ENCODE measurements around the gene SPPL2C.

Gene SPPL2C, protein sequence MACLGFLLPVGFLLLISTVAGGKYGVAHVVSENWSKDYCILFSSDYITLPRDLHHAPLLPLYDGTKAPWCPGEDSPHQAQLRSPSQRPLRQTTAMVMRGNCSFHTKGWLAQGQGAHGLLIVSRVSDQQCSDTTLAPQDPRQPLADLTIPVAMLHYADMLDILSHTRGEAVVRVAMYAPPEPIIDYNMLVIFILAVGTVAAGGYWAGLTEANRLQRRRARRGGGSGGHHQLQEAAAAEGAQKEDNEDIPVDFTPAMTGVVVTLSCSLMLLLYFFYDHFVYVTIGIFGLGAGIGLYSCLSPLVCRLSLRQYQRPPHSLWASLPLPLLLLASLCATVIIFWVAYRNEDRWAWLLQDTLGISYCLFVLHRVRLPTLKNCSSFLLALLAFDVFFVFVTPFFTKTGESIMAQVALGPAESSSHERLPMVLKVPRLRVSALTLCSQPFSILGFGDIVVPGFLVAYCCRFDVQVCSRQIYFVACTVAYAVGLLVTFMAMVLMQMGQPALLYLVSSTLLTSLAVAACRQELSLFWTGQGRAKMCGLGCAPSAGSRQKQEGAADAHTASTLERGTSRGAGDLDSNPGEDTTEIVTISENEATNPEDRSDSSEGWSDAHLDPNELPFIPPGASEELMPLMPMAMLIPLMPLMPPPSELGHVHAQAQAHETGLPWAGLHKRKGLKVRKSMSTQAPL

DNA sequence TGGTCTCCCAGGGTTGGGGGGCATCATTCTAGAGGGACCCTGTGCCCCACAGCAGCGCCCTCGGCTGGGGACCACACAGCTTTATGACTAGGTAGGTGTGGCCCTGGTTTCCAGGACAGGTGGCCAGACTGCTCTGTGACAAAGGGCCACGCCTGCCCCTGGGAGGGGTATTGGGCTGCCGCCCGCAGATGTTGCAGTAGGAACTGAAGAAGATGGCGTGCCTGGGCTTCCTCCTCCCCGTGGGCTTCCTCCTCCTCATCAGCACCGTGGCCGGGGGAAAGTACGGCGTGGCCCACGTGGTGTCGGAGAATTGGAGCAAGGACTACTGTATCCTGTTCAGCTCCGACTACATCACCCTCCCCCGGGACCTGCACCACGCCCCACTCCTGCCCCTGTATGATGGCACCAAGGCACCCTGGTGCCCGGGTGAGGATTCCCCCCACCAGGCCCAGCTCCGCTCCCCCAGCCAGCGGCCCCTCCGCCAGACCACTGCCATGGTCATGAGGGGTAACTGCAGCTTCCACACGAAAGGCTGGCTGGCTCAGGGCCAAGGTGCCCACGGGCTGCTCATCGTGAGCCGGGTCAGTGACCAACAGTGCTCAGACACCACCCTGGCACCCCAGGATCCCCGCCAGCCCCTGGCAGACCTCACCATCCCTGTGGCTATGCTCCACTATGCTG, at the start of gene SPPL2C:
Gene SPPL2C (plus strand): TSS at position 187 of the 681 bp plus-strand sequence. CDS start 26 bp downstream, at position 213.
- no peak for DNase-seq (ENCODE audit: low read depth)

DNA sequence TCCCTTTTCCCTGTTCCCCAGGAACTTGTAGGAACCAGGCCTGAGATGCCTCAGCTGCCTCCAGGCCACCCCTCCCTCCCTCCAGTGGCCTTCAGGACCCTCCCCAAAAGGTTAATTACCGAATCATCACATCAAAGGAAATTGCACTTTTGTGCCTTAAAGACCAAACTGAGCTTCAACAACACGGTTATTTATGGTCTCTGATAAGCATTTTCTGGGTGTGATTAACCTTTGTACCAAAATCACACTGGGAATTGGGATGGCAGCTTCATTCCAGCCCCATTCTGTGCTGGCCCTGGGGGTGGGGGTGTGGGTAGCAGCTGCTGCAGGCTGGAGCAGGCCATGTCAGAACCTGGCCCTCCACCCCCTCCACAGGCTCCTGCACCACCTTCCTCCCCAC, 43.9 kb upstream of the SPPL2C start:
- no peak for DNase-seq (ENCODE audit: low read depth)

DNA sequence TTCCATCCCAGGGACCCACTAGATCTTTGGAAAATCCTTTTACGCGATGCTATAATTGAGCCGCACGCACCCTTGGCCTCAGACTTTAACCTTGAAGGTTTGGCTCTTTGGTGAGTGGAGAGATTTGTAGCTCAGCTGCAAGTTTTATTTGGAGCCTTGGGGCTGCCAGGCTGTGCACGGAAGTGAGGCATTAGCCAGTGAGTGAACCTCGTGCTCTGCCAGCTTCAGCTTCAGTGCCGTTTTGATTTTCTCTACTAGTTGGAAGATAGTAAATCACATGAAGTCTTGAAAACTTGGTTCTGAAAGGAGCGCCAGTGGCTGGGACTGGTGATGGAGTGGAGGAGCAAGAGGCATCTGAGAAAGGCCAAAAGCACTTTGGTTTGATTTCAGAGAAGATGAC, 43.3 kb upstream of the SPPL2C start:
- no peak for DNase-seq (ENCODE audit: low read depth)

DNA sequence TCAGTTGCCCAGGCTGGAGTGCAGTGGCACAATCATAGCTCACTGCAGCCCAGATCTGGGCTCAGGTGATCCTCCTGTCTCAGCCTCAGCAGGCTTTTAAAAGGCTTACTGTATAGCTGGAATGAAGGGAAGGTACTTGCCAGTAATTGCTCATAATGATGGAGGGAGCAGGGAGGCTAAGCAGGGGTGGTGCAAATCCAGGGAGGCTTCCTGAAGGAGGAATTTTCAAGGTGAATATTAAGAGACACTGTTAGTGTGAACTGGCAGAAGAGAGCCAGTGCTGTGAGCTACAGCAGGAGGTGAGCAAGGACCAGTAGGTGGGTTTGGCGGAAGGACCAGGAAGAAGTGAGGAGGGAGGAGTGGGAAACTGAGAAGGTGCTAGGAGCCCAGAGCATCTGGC, 35.8 kb upstream of the SPPL2C start:
- no peak for DNase-seq (ENCODE audit: low read depth)

DNA sequence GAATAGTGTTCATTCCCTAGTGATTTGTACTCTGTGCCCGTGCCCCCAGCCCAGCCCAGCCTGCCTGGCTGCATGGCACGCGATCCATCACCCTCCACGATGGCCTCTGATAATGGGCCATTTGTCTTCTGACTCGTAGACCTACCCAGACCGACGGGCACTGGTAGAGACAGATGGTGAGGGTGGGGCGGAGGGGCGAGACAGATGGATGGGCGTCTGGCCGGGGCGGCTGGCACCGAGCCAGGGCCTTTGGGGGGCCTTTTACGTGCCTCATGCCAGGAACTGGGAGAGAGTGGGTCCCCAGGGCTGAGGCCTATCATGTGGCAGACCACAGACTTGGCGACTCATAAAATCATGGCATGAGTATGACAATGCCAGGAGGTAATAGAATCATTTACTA, 35.2 kb upstream of the SPPL2C start:
- no peak for DNase-seq (ENCODE audit: low read depth)

DNA sequence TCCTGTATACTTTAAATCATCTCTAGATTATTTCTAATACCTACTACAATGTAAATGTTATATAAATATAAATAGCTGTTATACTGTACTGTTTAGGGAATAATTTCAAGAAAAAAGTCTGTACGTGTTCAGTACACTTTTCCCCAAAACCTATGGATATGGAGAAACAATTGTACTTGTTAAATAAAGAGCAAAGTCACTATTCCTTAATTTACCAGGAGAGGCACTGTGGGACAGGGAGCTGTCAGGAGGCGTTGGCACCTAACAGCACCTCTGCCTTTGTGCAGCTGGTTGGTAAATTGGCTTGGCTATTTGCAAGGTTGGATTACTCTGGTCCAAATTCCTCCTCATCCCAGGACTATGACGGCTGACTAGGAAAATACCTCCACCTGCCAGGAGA, 32.6 kb upstream of the SPPL2C start:
- DNase-seq (ENCODE audit: low read depth), result no peak

DNA sequence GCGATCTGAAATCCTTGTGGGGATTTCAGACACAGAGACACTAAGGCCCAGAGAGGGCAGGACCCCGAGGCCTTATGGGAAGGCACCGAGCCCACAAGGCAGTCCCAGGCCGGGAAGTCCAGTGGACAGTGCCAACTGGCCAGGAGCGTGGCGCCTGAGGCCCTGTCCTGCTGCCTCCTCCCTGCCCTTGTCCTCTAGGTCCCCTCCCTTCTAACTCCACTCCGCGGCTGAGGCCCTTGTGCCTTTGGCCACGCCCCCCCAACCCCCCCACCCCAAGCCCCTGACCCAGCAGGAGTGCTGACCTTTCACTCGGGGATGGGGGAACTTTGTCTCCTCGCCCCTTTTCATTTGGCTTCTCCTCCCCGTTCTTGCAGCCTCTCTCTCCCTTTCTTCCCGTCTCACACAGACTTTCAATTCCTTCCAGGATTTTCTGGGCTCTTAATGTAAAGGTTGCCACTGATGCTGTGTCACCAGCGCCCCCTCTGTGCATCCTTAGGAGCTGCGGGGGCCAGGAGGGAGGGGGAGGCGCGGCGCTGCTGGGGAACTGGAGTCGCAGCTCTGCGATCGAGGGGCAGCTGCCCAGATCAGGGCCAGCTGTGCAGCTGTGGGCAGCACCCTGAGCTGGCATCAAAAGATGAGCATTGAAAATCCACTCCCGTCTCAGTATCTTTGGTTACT, 31.5 kb upstream of the SPPL2C start:
- no peak for DNase-seq (ENCODE audit: low read depth)

DNA sequence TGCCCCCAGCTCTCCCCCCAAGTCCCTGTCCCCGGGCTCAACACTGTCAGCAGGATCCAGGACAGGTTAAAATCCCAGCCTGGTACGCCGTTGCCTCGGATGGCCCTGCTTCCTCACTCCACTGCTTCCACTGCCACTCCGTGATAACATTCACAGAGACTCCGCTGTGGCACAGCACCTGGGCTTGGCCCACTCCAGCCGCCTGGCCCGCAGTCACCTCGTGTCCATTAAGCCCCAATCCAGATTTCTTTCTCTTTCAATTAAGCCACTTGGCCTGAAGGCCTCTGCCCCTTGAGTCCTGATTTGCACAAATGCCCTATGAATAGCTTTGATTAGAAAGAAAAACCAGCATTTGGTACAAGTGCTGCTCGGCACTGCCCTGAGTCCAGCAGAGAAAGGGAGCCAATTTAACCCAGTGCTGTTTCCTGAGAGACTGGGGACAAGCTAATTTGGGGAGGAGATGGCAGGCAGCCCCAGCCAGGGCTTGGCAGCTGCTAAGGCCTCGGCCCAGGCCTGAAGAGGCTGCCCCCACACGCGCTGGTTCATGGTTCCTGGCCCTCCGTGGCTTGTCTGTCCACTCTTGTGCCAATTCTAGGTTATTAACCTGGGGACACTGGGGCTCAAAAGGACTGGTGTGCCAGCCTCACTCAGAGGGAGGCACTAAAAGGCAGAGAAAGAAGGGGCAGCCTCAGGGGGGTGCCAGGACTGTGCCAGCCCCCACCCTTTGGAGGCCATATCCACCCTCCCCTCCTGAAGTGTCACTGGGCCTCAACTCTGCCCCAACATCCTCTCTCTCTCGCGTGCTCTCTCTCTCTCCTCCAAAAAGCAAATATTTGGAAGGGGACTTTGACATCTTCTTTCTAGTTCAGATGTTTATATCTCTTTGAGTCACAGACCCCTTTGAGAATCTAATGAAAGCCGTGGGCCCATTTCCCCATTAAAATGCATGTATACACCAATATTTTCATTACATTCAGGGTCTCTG, 29.8 kb upstream of the SPPL2C start:
- DNase-seq (ENCODE audit: low read depth), result no peak

DNA sequence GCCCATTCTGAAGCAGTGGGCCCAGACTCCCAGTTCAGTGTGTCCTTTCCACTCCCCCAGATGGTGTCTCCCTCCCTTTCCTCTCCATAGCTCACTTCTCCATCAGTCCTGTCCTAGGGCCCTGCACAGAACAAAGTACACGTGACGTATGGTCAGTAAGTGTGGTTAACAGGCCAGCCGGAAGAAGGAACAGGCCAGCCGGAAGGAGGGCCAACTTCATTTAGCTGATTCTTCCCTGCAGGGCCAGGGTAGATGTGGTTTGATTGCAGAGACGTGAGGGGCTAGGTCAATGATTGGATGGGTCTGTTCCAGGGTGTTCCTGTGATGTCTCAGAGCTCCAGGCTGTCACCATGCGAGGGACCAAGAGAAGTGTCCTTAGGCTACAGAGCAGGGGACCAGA, 28.9 kb upstream of the SPPL2C start:
- no peak for DNase-seq (ENCODE audit: low read depth)

DNA sequence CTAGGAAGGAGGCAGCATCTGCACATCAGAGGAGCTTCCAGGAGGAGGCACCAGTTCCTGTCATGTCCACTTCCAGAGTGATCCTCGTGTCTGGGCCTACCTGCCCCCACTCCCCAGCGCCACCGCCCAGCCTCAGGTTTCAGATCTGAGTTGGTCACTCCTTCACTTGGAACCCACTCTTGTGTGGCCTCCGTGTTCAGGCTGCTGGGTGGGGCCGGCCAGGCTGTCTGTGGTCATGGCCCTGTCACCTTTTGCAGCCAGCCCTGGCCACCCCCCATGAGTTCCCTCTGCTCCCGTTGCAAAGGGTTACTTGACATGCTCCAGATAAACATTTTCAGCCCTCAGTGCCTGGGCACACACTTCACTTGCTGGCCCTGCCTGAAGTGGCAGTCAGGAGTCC, 26.6 kb upstream of the SPPL2C start:
- DNase-seq (ENCODE audit: low read depth), result no peak

DNA sequence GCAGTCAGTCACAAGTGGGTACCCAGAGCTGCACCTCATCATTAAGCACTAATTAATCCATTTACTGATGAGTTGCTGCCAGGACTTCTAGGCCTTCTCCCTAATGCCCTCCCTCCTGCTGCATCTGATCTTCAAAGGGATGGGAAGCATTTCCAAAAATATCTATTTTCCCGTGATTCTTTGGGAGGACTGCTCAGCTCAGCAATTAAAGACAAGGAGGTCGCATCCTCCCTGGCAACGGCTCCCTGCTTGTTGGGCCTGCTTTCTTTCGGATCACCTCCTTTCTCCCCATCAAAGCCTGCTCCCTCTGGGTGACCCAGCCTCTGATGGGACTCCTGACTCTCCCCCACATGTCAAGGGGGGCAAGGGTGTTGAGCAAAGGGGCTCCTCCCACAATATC, 26.0 kb upstream of the SPPL2C start:
- DNase-seq (ENCODE audit: low read depth), result no peak

DNA sequence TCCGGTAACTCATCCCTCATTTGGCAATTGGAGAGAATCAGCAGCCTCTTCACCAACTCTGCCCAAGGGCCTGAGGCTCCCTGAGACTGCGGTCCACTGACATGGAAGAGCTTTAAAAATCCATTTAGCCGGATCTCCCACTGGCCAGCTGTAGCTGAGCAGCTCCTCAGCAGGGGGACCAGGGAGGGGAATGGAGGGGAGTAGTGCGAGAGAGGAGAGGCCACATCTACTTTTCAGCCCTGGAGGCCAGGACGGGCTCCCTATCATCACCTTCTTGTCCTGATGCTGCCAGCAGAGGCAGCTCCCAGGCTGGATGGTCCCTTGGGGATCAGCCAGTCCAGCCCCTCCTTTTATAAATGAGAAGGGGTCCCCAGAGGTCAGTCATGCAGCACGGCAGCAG, 25.0 kb upstream of the SPPL2C start:
- DNase-seq (ENCODE audit: low read depth), result no peak

DNA sequence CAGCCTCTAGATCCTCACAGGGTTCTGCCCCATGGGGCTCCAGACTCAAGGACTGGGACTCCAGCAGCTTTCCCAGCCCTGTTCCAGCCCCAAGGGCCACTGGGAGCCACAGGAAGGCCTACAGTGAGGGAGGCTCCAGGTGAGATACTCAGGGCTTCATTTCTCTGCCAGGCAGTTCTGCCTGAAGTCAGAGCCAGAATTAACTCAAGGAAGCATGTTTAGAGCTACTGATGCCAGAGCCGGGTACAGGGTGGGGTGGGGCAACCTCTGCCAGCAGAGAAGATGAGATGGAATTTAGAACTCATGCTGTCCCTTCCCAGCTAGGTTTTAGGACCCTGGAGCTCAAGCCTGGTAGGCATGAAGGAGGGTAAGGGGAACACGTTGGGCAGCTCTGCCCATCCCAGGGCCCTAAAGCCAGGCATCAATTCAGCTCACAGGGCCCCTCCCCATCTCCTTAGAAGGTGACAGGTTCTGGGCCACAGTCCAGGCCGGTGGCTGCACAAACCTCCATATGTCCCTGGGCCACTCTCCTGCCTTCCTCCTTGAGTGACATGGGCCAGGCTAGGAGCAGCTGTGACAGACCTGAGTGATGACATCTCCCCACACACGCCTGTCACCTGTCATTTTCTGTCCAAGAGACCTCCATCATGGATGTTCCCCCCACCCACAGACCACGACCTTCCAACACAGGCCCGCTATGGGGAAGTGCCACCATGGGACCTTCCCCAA, 24.5 kb upstream of the SPPL2C start:
- no peak for DNase-seq (ENCODE audit: low read depth)

DNA sequence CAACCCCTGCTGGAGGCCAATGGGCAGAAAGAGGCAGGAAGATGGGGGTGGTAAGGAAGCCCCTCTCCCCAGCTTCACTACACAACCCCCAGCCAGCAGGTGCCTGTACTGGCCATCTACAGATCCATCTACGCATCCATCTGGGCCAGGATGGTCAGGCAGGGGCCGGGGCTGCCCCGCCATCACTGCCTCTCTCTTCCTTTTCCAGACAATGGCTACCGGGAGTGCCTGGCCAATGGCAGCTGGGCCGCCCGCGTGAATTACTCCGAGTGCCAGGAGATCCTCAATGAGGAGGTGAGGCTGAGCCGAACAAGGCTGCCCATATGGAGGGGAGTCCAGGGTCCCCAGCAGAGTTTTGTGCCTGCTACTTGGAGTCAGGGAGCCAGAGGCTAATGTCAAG, 23.5 kb upstream of the SPPL2C start:
- no peak for DNase-seq (ENCODE audit: low read depth)

DNA sequence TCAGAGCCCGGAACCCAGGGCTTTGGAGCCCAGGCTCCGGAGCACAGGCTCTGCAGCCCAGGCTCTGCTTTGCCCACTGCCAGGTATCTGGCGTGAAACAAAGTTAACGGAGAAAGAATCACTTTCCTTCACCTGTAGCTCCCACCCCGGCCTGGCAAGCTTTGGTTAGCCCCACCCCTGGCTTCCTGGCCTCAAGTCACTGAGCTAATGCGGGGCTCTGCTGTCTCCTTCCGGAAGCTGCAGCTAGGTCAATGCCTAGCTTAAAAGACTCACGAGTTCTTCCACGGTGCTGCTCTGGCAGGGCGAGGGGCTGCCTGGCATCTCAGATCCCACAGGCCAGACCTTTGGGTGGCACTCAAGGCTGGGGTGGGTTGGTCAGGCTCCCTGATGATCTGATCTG, 21.1 kb upstream of the SPPL2C start:
- DNase-seq (ENCODE audit: low read depth), result no peak

DNA sequence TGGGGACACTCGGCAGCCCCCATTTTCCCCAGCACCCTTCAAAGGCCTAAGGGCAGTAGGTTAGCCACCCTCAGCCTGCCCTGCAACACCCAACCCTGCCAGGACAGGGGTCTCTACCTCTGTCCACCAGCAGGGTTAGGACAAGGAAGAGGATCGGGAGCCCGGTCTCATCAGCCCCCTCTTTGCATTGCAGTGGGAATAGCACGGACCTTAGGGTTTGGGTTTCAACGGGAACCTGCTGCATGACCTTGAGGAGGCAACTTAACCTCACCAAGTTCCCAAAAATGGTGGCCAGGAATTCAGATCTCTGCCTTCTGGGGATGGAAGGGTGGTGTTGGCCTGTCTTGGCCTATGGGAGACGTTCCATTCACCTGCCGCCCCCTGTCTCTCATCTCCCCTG, 20.2 kb upstream of the SPPL2C start:
- DNase-seq (ENCODE audit: low read depth), result no peak

DNA sequence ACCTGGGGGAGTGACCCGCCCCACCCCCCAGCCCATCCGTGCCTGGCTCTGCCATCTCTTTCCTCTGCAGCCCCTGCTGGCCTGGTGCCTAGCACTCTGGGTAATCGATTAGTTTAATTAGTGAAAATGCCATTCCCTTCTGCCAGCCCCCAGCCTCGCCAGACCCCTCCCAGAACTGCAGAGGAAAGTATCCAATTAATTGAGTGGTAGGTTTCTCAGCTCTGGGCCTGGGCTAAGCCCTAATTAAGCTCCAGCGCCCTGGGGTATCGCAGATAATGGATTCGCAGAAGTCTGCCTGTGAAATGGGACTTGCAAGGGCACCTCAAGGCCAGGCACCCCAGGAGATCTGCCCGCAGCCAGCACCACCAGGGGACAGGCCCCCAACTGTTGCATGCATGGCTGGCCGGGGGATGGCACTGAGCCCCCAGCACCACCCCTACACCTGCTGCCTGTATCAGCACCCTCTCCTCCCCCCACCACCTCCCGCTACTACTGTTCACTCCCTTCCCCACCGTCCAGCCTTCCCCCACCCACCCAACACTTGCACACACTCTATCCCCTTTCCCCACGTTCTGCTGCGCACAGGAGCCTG, 19.7 kb upstream of the SPPL2C start:
- DNase-seq (ENCODE audit: low read depth), result no peak

DNA sequence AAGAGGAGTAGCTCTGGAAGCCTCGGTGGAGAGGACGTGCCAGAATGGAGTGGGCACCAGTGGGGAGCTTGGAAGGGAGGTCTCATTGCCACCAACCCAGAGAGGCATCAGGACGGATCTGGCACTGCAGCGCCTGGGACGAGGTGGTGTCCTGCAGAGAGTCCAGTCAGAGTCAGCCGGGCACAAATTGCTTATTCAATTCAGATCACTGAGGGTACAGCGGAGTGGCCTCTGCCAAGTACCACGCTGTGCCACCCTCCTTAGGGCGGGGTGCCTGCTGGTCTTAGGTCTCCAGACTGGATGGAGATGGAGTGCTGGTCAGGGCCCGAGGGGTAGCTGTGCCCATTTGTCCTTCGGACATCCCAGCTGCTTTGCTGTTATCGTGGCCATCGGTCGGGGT, 18.9 kb upstream of the SPPL2C start:
- DNase-seq (ENCODE audit: low read depth), result no peak

DNA sequence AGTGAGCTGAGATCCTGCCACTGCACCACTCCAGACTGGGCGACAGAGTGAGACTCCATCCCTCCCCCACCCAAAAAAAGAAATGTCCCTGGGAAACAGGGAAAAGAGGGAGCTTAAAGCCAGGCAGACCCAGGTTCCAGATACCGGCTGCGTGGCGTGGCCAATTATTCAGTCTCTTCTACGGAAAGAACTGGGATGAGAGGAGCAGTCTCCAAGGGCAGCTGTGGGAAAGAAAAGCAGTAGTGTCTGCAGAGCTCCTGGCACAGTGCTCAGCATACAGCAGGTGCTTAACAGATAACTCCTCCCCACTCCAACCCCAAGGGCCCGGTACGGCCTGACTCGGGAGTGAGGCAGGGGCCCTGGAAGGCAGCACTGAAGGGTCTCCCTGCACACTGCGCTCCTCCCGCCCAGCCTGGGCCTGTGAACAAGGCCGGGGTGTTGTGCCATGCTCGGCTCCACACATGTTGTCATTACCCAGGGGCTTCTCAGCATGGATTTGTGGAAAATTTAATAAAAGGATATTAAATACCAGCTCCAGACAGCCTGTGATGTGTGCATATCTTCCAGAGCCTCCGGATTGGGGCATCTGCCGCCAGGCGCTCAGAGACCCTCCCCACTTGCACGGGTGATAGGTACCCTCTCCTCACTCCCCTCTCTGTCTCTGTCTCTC, 17.6 kb upstream of the SPPL2C start:
- no peak for DNase-seq (ENCODE audit: low read depth)

DNA sequence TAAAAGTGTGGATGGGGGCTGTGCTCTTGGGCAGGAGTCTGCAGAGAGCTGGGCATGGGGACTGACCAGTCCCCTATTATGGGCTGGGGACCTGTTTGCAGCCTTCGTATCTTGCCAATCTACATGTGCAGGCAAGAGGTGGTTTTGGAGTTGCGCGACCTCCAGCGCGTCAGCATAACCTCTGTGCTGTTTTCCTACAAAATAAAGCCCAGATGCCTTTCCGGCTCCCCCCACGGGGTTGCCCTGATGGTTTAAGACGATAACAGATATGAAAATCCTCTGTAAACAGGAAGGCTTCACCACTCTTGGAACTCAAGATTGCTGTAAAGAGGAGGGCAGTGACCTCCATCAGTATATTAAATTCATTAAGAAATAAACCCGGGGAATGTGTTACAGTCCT, 16.5 kb upstream of the SPPL2C start:
- DNase-seq (ENCODE audit: low read depth), result no peak

All from GM04503 (cell line).